IgD-negative memory B cell (primary cell): Measurements from ENCODE around the gene MRPS5. TPM values are rescaled to one million over a fixed set of nuclear protein-coding genes. Genes with fewer than 3 reads are reported as not detected.

Experiments
- H3K27ac Mint-ChIP-seq, 3 donors: one replicate each; pipeline ENCODE4 v1.8.0; 2020 to 2022; ENCODE audit warnings: mild to moderate bottlenecking in 3 of 3, mixed read lengths in 3 of 3, moderate library complexity in 1 of 3
- H3K27me3 Mint-ChIP-seq: one replicate; pipeline ENCODE4 v1.8.0; 2021; ENCODE audit warnings: mixed read lengths
- H3K36me3 Mint-ChIP-seq: one replicate; pipeline ENCODE4 v1.8.0; 2020; ENCODE audit warnings: mild to moderate bottlenecking, mixed read lengths
- H3K4me1 Mint-ChIP-seq, 3 donors: one replicate each; pipeline ENCODE4 v1.8.0; 2020 to 2022; ENCODE audit warnings: mixed read lengths in 3 of 3, mild to moderate bottlenecking in 1 of 3
- H3K4me3 Mint-ChIP-seq, 4 donors: one replicate each; pipeline ENCODE4 v1.8.0; 2020 to 2022; ENCODE audit warnings: mild to moderate bottlenecking in 4 of 4, mixed read lengths in 4 of 4, moderate library complexity in 3 of 4
- H3K9me3 Mint-ChIP-seq, 3 donors: one replicate each; pipeline ENCODE4 v1.8.0; 2020 to 2021; ENCODE audit warnings: mixed read lengths in 3 of 3, mild to moderate bottlenecking in 1 of 3
- polyA plus RNA-seq: library from polyadenylated mRNA; unstranded; fragments of 300-500 nt; fragmentation: Illumina TruSeq; gene quantifications from one replicate; pipeline ENCODE4 v1.2.3, GENCODE V29; 2021

MRPS5 gene
- polyA plus RNA-seq: 38.6 TPM

- Mint-ChIP-seq H3K36me3 (no peaks in the 10 kb centered on the region), H3K9me3 (no peaks in the 10 kb centered on the region), H3K4me3 (peak within 1 kb of the TSS; percentile 95 to 99 (median 96))
Measured at GRCh38 chr2:95121407-95122196, at the start of gene MRPS5. MRPS5 (minus strand) TSS chr2:95121808; CDS start chr2:95121791, 17 bp downstream.

GRCh38 chr2:95166065-95166763, 44.6 kb upstream of the MRPS5 start:
- H3K27ac Mint-ChIP-seq: peak overlapping the region; percentile 93 to 99 (median 98)
- H3K9me3 Mint-ChIP-seq: peaks cover 0 to 1% (median 0%) of the 10 kb centered on the region in 3 donors
- H3K4me1 Mint-ChIP-seq: peaks cover 23 to 26% (median 25%) of the 10 kb centered on the region in 3 donors
- no peaks in the 10 kb centered on the region for H3K27me3 Mint-ChIP-seq
- peak overlapping the region; percentile 99 to 100 (median 100) for H3K4me3 Mint-ChIP-seq
- H3K36me3 Mint-ChIP-seq: peaks cover 4% of the 10 kb centered on the region

More at GRCh38 chr2:95121407-95122196, at the start of gene MRPS5:
- no peaks in the 10 kb centered on the region for H3K27me3 Mint-ChIP-seq
- peaks cover 20 to 44% (median 36%) of the 10 kb centered on the region in 3 donors for H3K4me1 Mint-ChIP-seq
- H3K27ac Mint-ChIP-seq: peak within 1 kb of the TSS; percentile 71 to 97 (median 91)

GRCh38 chr2:95165371-95166064, 43.9 kb upstream of the MRPS5 start, which contains the start of gene ZNF2:
ZNF2 (plus strand) TSS chr2:95165809; CDS start chr2:95176227, 10,418 bp downstream.
- H3K4me3 Mint-ChIP-seq: peak within 1 kb of the TSS; percentile 99 to 100 (median 100)
- peaks cover 4% of the 10 kb centered on the region for H3K36me3 Mint-ChIP-seq
- H3K27ac Mint-ChIP-seq: peak within 1 kb of the TSS; percentile 93 to 99 (median 98)
- peaks cover 0 to 1% (median 0%) of the 10 kb centered on the region in 3 donors for H3K9me3 Mint-ChIP-seq
- no peaks in the 10 kb centered on the region for H3K27me3 Mint-ChIP-seq
- H3K4me1 Mint-ChIP-seq: peaks cover 23 to 26% (median 25%) of the 10 kb centered on the region in 3 donors

- H3K27me3 Mint-ChIP-seq: no peaks in the 10 kb centered on the region
- peak overlapping the region; percentile 93 to 99 (median 98) for H3K27ac Mint-ChIP-seq
- H3K9me3 Mint-ChIP-seq: peaks cover 0 to 1% (median 0%) of the 10 kb centered on the region in 3 donors
- peaks cover 4% of the 10 kb centered on the region for H3K36me3 Mint-ChIP-seq
- H3K4me3 Mint-ChIP-seq: peak overlapping the region; percentile 99 to 100 (median 100)
- peaks cover 22 to 26% (median 25%) of the 10 kb centered on the region in 3 donors for H3K4me1 Mint-ChIP-seq
Measured at GRCh38 chr2:95165030-95165370, 43.4 kb upstream of the MRPS5 start.

GRCh38 chr2:95159690-95160449, 38.3 kb upstream of the MRPS5 start, which contains the start of gene ZNF514:
ZNF514 (minus strand) TSS chr2:95159848; CDS start chr2:95153253, 6,595 bp downstream.
- Mint-ChIP-seq H3K36me3 (peaks cover 11% of the 10 kb centered on the region), H3K9me3 (peaks cover 0 to 6% (median 3%) of the 10 kb centered on the region in 3 donors), H3K27ac (peak within 1 kb of the TSS in 2 of 3 donors; percentile 64 to 73), H3K4me1 (peaks cover 0 to 6% (median 6%) of the 10 kb centered on the region in 3 donors), H3K27me3 (no peaks in the 10 kb centered on the region), H3K4me3 (peak within 1 kb of the TSS; percentile 82 to 96 (median 90))

GRCh38 chr2:95158891-95159619, 37.4 kb upstream of the MRPS5 start:
- Mint-ChIP-seq H3K9me3 (peaks cover 0 to 6% (median 4%) of the 10 kb centered on the region in 3 donors), H3K27me3 (no peaks in the 10 kb centered on the region), H3K4me1 (peaks cover 0 to 1% (median under 1%) of the 10 kb centered on the region in 3 donors), H3K36me3 (peaks cover 11% of the 10 kb centered on the region), H3K27ac (no peak overlapping the region), H3K4me3 (peak overlapping the region; percentile 80 to 94 (median 84))

- Mint-ChIP-seq H3K4me1 (peaks cover 0 to 1% (median 0%) of the 10 kb centered on the region in 3 donors), H3K36me3 (peaks cover 15% of the 10 kb centered on the region), H3K27me3 (no peaks in the 10 kb centered on the region), H3K9me3 (peaks cover 3 to 9% (median 4%) of the 10 kb centered on the region in 3 donors), H3K4me3 (peak overlapping the region; percentile 80 to 94 (median 86)), H3K27ac (peak overlapping the region in 1 of 3 donors; percentile 16)
Measured at GRCh38 chr2:95158441-95158840, 36.8 kb upstream of the MRPS5 start.

- Mint-ChIP-seq H3K4me1 (peaks cover 0 to 2% (median 0%) of the 10 kb centered on the region in 3 donors), H3K27ac (no peak overlapping the region), H3K27me3 (no peaks in the 10 kb centered on the region), H3K4me3 (peak overlapping the region in 1 of 4 donors; percentile 3), H3K36me3 (peaks cover 26% of the 10 kb centered on the region), H3K9me3 (peaks cover 26 to 66% (median 41%) of the 10 kb centered on the region in 3 donors)
Measured at GRCh38 chr2:95149397-95149984, 27.9 kb upstream of the MRPS5 start.

GRCh38 chr2:95143838-95144237, 22.2 kb upstream of the MRPS5 start:
- Mint-ChIP-seq H3K4me3 (no peak overlapping the region), H3K27me3 (no peaks in the 10 kb centered on the region), H3K36me3 (peaks cover 6% of the 10 kb centered on the region)

GRCh38 chr2:95138702-95139101, 17.1 kb upstream of the MRPS5 start:
- Mint-ChIP-seq H3K36me3 (peaks cover 9% of the 10 kb centered on the region), H3K4me1 (no peaks in the 10 kb centered on the region), H3K27me3 (no peaks in the 10 kb centered on the region), H3K9me3 (peaks cover 16 to 45% (median 39%) of the 10 kb centered on the region in 3 donors), H3K4me3 (no peak overlapping the region), H3K27ac (no peak overlapping the region)

More at GRCh38 chr2:95143838-95144237, 22.2 kb upstream of the MRPS5 start:
- Mint-ChIP-seq H3K27ac (no peak overlapping the region), H3K4me1 (peaks cover 0 to 2% (median 0%) of the 10 kb centered on the region in 3 donors), H3K9me3 (peaks cover 19 to 57% (median 55%) of the 10 kb centered on the region in 3 donors)

- Mint-ChIP-seq H3K27me3 (peaks cover 2% of the 10 kb centered on the region), H3K4me1 (peaks cover 18 to 42% (median 34%) of the 10 kb centered on the region in 3 donors), H3K4me3 (peak overlapping the region; percentile 95 to 99 (median 96)), H3K36me3 (no peaks in the 10 kb centered on the region), H3K27ac (peak overlapping the region in 2 of 3 donors; percentile 33 to 91), H3K9me3 (no peaks in the 10 kb centered on the region)
Measured at GRCh38 chr2:95122197-95122551, 566 bp upstream of the MRPS5 start.

GRCh38 chr2:95121093-95121406, 558 bp downstream of the MRPS5 start:
- peak overlapping the region; percentile 71 to 97 (median 91) for H3K27ac Mint-ChIP-seq
- H3K27me3 Mint-ChIP-seq: no peaks in the 10 kb centered on the region
- peaks cover 20 to 44% (median 36%) of the 10 kb centered on the region in 3 donors for H3K4me1 Mint-ChIP-seq
- H3K36me3 Mint-ChIP-seq: no peaks in the 10 kb centered on the region
- peak overlapping the region; percentile 95 to 99 (median 96) for H3K4me3 Mint-ChIP-seq
- H3K9me3 Mint-ChIP-seq: no peaks in the 10 kb centered on the region

- Mint-ChIP-seq H3K27ac (peak overlapping the region in 1 of 3 donors; percentile 53), H3K4me1 (peaks cover 19 to 36% (median 35%) of the 10 kb centered on the region in 3 donors), H3K27me3 (no peaks in the 10 kb centered on the region), H3K36me3 (peaks cover 4% of the 10 kb centered on the region), H3K9me3 (no peaks in the 10 kb centered on the region), H3K4me3 (peak overlapping the region in 2 of 4 donors; percentile 37 to 39)
Measured at GRCh38 chr2:95115418-95115817, 6.2 kb downstream of the MRPS5 start.
